ENCODE measurements around the gene ULBP2. TPM values are rescaled to one million over a fixed set of nuclear protein-coding genes. Genes with fewer than 3 reads are reported as not detected.
A peak's percentile ranks its signal among the peaks of the same experiment; 100 is the strongest.
"Not testable (repeated sequence)": the region's sequence is repeated elsewhere in the genome, so short reads cannot be mapped to it uniquely, and the experiment has no call there.

Gene ULBP2
- total RNA-seq, 2 experiments from 2014 or later = 0.40 to 0.60 TPM

DNA sequence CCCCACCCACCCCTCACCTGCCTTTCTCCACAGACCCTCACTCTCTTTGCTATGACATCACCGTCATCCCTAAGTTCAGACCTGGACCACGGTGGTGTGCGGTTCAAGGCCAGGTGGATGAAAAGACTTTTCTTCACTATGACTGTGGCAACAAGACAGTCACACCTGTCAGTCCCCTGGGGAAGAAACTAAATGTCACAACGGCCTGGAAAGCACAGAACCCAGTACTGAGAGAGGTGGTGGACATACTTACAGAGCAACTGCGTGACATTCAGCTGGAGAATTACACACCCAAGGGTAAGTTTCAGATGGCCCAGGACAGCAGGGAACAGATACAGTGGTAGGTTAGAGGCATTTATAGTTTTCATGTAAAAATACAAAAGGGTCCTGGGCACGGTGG lies 3.5 kb downstream of the ULBP2 start:
- H3K36me3 Mint-ChIP-seq (ENCODE audit: low read depth); H3K9me3 Mint-ChIP-seq (ENCODE audit: insufficient read depth); POLR2A ChIA-PET; CTCF ChIA-PET; H3K4me3 Mint-ChIP-seq; H3K27ac Mint-ChIP-seq; ATAC-seq; DNase-seq: not testable (repeated sequence)
- peaks cover 21% of the 10 kb centered on the region for H3K4me1 Mint-ChIP-seq (ENCODE audit: low read depth)
- H3K27me3 Mint-ChIP-seq (ENCODE audit: low read depth) = peaks cover 54% of the 10 kb centered on the region

DNA sequence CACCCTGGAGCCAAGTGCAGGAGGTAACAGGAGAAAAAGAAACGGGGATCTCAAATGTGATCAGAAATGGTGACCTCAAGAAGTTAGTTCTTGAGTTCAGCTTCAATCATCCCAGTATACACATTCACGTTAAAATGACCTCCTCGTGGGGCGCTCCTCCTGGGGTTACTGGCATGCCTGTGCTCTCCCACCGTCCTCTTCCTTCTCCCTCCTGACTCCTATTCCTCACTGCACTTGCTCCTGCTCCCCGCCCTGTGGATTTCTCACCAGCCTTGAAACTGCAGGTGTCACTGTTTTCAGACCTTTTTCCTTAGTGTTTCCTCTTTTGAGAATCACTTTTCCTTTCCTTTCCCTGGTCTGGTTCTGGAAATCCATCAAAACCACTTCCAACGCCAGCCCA lies 4.8 kb downstream of the ULBP2 start:
- ATAC-seq; DNase-seq; CTCF ChIA-PET; H3K4me1 Mint-ChIP-seq (ENCODE audit: low read depth); H3K9me3 Mint-ChIP-seq (ENCODE audit: insufficient read depth); H3K27ac Mint-ChIP-seq; H3K36me3 Mint-ChIP-seq (ENCODE audit: low read depth); POLR2A ChIA-PET; H3K4me3 Mint-ChIP-seq: not testable (repeated sequence)
- peaks cover 59% of the 10 kb centered on the region for H3K27me3 Mint-ChIP-seq (ENCODE audit: low read depth)

DNA sequence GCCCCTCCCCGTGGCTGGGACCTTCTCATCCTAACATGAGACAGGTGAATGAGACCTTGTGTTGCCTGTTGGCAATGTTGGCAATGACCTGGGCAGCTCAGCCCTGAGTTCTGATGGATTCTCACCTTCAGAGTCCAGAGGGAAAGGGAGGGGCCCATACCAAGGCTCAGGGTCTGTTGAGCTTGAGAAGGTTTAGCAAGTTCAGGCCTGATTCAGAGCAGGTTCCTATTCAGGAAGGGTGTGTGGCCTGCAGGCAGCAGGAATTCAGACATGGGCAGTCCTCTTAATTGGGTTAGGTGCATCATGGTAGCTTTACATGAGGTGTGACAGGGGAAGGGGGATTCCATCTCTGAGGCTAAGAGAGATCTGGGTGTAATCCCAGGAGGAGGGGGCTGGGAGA lies 5.7 kb downstream of the ULBP2 start:
- H3K4me1 Mint-ChIP-seq (ENCODE audit: low read depth); H3K27ac Mint-ChIP-seq; H3K36me3 Mint-ChIP-seq (ENCODE audit: low read depth); ATAC-seq; H3K4me3 Mint-ChIP-seq; H3K9me3 Mint-ChIP-seq (ENCODE audit: insufficient read depth); CTCF ChIA-PET; DNase-seq; POLR2A ChIA-PET: not testable (repeated sequence)
- H3K27me3 Mint-ChIP-seq (ENCODE audit: low read depth) = peaks cover 62% of the 10 kb centered on the region

DNA sequence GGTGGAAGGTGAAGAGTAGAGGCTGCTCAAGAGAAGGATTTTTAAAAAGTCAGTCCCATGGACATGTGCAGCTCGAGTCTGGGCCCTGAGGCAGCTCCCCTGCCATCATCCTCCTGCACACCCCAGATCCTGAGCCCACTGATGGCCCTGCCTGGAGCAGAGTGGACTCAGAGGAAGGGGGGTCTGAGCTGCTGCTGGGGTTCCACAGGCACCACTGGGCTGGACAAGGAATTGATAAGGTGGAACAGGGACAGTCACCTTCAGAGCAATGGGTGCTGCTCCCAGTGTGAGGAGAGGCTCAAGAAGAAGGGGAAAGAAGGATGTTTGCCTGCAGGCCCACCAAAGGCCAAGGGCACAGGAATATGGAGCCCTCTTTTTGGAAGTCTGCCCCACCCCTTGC lies 6.2 kb downstream of the ULBP2 start:
- no peak for DNase-seq
- no peak for ATAC-seq
- Mint-ChIP-seq H3K9me3 (ENCODE audit: insufficient read depth) (no peaks in the 10 kb centered on the region), H3K36me3 (ENCODE audit: low read depth) (no peaks in the 10 kb centered on the region), H3K27me3 (ENCODE audit: low read depth) (peaks cover 63% of the 10 kb centered on the region), H3K4me3 (no peak overlapping the region), H3K4me1 (ENCODE audit: low read depth) (no peaks in the 10 kb centered on the region), H3K27ac (no peak overlapping the region)
- POLR2A ChIA-PET = no interaction called here
- CTCF ChIA-PET = no interaction called here

DNA sequence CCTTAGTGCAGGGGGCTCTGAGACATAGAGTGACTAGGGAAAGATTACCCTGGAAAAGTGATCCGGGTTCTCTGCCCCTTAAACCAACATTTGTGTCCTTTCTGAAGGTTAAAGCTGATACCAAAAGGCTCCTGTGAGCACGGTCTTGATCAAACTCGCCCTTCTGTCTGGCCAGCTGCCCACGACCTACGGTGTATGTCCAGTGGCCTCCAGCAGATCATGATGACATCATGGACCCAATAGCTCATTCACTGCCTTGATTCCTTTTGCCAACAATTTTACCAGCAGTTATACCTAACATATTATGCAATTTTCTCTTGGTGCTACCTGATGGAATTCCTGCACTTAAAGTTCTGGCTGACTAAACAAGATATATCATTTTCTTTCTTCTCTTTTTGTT lies 6.8 kb downstream of the ULBP2 start:
- Mint-ChIP-seq H3K9me3 (ENCODE audit: insufficient read depth) (no peaks in the 10 kb centered on the region), H3K4me1 (ENCODE audit: low read depth) (peaks cover 3% of the 10 kb centered on the region), H3K4me3 (no peak overlapping the region), H3K27ac (no peak overlapping the region), H3K27me3 (ENCODE audit: low read depth) (peaks cover 66% of the 10 kb centered on the region), H3K36me3 (ENCODE audit: low read depth) (no peaks in the 10 kb centered on the region)
- ATAC-seq (no peak), DNase-seq (no peak)
- ChIA-PET POLR2A (no interaction called here), CTCF (interaction anchor here (1.3 kb wide), 1 partner anchor 59 kb away, joined by 3 read pairs; no protein-coding TSS in a partner anchor)

DNA sequence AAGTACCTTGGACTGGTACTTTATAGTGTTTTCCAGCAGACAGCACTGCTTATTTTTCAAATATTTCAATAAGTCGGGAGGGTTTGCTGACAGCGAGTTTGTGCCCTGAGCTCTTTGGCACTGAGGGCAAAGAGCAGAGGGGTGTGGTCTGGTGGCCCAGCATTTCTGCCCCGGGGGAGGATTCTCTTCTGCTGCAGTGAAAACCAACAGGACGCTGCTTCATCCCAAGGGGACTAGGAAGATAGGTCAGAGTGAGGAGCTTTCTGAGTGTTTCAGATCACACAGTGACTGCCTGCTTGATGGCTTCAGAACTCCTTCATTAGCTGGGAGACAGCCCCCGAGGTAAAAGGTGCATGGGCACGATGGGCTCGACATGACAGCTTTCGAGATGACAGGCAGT lies 8.6 kb downstream of the ULBP2 start:
- DNase-seq = no peak
- no peaks in the 10 kb centered on the region for H3K9me3 Mint-ChIP-seq (ENCODE audit: insufficient read depth)
- no peaks in the 10 kb centered on the region for H3K36me3 Mint-ChIP-seq (ENCODE audit: low read depth)
- CTCF ChIA-PET = interaction anchor here (0.8 kb wide), 1 partner anchor 66 kb away, joined by 3 read pairs; no protein-coding TSS in a partner anchor
- no peak for ATAC-seq
- H3K27ac Mint-ChIP-seq = no peak overlapping the region
- POLR2A ChIA-PET = no interaction called here
- peaks cover 10% of the 10 kb centered on the region for H3K4me1 Mint-ChIP-seq (ENCODE audit: low read depth)
- H3K27me3 Mint-ChIP-seq (ENCODE audit: low read depth) = peaks cover 65% of the 10 kb centered on the region
- H3K4me3 Mint-ChIP-seq = no peak overlapping the region

DNA sequence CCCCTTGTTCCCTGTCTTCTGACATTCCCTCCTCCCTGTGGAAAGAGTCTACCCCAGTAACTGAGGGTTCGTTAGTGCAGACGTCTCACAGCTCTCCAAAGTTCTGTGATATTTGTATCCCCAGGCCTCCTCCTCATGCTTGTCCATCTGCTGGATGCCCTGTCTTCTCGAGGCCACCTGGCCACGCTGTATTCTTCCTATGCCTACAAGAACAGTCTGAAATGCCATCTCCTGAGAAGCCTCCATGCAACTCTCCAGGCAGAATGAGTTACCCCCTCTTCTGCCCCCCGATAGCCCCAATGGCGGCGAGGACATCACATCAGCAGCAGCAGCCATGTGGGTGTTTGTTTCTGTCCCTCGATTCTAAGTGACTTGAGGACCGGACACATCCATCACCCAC lies 9.3 kb downstream of the ULBP2 start:
- Mint-ChIP-seq H3K9me3 (ENCODE audit: insufficient read depth) (no peaks in the 10 kb centered on the region), H3K4me3 (no peak overlapping the region), H3K4me1 (ENCODE audit: low read depth) (peaks cover 11% of the 10 kb centered on the region), H3K36me3 (ENCODE audit: low read depth) (no peaks in the 10 kb centered on the region), H3K27ac (no peak overlapping the region), H3K27me3 (ENCODE audit: low read depth) (peaks cover 71% of the 10 kb centered on the region)
- ChIA-PET CTCF (interaction anchor here (1.0 kb wide), 1 partner anchor 16 kb away, joined by 3 read pairs; no protein-coding TSS in a partner anchor), POLR2A (no interaction called here)
- DNase-seq (no peak), ATAC-seq (no peak)

DNA sequence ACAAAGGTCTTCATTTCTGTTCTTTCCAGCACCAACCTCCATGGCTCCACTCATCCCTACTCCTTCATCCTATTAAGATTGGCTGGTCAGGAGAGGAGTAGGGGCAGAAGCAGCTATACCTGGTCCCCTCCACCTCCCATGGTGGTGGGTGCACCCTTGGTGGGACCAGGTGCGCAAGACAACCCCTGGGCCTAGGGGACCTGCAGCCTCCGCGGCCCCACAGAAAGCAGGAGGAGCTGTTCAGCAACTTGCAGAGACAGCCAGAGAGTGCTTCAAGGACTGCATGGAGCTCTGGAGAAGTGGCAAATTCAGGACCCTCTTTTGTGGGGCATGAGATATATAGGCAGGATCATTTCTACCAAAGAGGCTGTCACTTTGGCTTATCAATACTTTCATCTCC lies 9.8 kb downstream of the ULBP2 start:
- ATAC-seq = no peak
- peaks cover 70% of the 10 kb centered on the region for H3K27me3 Mint-ChIP-seq (ENCODE audit: low read depth)

DNA sequence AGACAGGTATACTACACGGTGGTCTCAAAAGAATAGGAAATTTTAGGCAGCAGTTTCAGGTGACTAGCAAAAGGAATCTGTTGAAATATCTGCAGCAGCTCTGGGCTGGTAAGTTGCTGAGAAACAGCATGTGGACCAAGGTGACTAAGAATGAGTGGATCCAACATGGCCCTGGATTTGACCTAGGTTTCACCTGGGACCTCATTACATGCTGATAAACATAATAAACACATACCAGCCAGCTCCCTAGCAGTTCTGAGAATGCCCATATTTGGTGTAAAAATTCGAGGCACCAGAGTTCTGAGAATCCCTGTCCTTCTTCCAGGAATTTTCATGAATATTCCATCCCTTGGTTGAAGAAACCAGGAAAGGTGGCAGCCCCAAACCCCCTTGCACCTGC lies 11.6 kb downstream of the ULBP2 start:
- DNase-seq; H3K9me3 Mint-ChIP-seq (ENCODE audit: insufficient read depth); H3K27ac Mint-ChIP-seq; H3K36me3 Mint-ChIP-seq (ENCODE audit: low read depth); ATAC-seq; H3K4me3 Mint-ChIP-seq; POLR2A ChIA-PET: not testable (repeated sequence)
- H3K27me3 Mint-ChIP-seq (ENCODE audit: low read depth) = peaks cover 72% of the 10 kb centered on the region
- CTCF ChIA-PET = interaction anchor here (0.8 to 0.9 kb wide), 2 partner anchors 14 to 63 kb away, joined by 3 read pairs; no protein-coding TSS in a partner anchor
- peaks cover 11% of the 10 kb centered on the region for H3K4me1 Mint-ChIP-seq (ENCODE audit: low read depth)

More for the DNA sequence above, 9.8 kb downstream of the ULBP2 start:
- no peaks in the 10 kb centered on the region for H3K9me3 Mint-ChIP-seq (ENCODE audit: insufficient read depth)
- H3K4me1 Mint-ChIP-seq (ENCODE audit: low read depth) = peaks cover 11% of the 10 kb centered on the region
- H3K27ac Mint-ChIP-seq = no peak overlapping the region
- H3K36me3 Mint-ChIP-seq (ENCODE audit: low read depth) = no peaks in the 10 kb centered on the region
- no peak for DNase-seq
- H3K4me3 Mint-ChIP-seq = no peak overlapping the region
- ChIA-PET CTCF (interaction anchor here (1.0 to 1.4 kb wide), 2 partner anchors 17 to 56 kb away, joined by 3 read pairs; no protein-coding TSS in a partner anchor), POLR2A (no interaction called here)

DNA sequence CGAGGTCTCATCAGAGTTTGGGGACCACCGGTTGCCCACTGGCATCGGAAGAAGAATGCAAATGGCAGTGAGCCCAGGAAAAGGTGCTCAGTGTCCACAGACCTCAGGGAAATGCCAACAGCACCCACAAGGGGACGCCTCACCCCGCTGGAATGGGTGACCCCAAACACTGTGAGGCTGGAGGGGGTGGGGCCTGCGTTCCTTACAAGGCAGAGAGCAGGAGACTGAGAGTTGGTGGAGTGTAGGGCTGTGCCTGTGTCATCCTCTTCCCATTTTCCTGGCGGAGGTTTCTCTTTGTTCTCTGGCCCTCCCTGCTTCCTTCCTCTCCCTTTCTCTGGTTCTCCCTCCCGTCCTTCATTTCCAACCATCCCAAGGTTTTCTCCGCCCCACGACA lies 12.1 kb downstream of the ULBP2 start:
- CTCF ChIA-PET; H3K27ac Mint-ChIP-seq; DNase-seq; POLR2A ChIA-PET; H3K36me3 Mint-ChIP-seq (ENCODE audit: low read depth); H3K4me3 Mint-ChIP-seq; H3K9me3 Mint-ChIP-seq (ENCODE audit: insufficient read depth): not testable (repeated sequence)
- peaks cover 71% of the 10 kb centered on the region for H3K27me3 Mint-ChIP-seq (ENCODE audit: low read depth)
- H3K4me1 Mint-ChIP-seq (ENCODE audit: low read depth) = peaks cover 11% of the 10 kb centered on the region
- ATAC-seq = peak; percentile 84

DNA sequence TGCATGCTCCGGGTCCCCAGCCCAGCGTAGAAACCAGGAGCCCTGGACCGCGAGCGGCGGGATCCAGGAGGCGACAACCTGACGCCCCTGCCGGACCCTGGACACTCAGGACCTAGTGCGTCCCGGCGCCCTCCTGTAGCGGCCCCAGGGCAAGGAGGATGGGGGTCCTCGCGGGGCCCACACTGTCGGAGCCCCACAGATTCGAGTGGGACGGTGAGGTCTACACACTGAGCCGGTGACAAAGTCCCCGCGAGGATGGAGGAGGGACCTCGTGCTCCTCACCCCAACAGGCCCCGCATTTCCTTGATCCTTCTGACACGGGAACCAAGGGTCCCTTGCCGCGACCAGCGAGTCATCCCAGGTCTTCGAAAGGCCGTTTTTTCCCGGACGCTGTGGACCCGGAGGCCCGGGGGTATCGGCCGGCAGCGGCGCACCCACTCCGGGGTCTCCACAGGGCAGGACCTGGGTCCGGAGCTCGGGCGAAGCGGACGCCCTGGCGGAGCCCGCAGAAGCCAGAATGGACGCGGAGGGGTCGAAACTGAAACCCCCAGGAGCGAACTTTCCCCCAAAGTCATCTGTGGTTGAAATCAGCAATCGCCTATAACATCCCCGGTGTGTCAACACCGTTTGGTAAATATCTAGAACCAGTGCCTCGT lies 12.6 kb downstream of the ULBP2 start:
- CTCF ChIA-PET; H3K27ac Mint-ChIP-seq; H3K36me3 Mint-ChIP-seq (ENCODE audit: low read depth); H3K9me3 Mint-ChIP-seq (ENCODE audit: insufficient read depth); POLR2A ChIA-PET; H3K4me3 Mint-ChIP-seq; DNase-seq: not testable (repeated sequence)
- H3K4me1 Mint-ChIP-seq (ENCODE audit: low read depth) = peaks cover 11% of the 10 kb centered on the region
- peaks cover 75% of the 10 kb centered on the region for H3K27me3 Mint-ChIP-seq (ENCODE audit: low read depth)
- ATAC-seq = peak; percentile 45

DNA sequence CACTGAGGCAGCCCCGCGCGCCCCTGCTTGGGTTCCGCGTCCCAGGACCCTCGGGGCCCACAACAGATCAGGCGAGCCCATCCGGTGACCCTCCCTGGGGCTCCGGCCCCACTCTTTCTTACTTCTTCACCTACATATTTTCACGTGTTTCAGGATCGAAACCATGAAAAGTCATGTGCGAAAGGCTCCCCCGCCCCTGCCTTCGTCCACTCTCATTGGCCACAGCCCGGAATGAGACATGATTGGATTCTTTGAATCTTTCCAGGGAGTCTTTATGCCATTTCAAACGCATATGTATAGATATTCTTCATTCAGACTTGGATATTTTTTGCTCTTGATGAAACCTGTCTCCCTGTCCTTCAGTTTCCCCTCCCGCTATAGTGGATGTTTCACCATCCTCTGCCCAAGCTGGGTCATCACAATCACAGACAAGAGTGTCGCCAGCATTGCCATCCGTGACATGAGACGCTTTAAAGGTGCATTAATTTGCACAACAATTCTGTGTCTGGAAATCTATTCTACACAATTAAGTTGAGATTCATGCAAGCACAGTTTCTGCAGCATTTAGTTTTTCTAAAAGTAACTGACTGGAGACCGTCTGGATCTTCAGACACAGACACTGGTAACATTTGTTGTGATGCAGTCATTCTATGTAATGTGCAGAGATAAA lies 13.3 kb downstream of the ULBP2 start:
- DNase-seq; H3K9me3 Mint-ChIP-seq (ENCODE audit: insufficient read depth); POLR2A ChIA-PET; ATAC-seq; H3K36me3 Mint-ChIP-seq (ENCODE audit: low read depth); CTCF ChIA-PET; H3K27ac Mint-ChIP-seq; H3K4me3 Mint-ChIP-seq: not testable (repeated sequence)
- peaks cover 11% of the 10 kb centered on the region for H3K4me1 Mint-ChIP-seq (ENCODE audit: low read depth)
- peaks cover 74% of the 10 kb centered on the region for H3K27me3 Mint-ChIP-seq (ENCODE audit: low read depth)
